HL-60/S4 treated with retinoic acid at 250 ng/mL for 4 days and 3 days (cell line): ENCODE data around the gene SLC28A3.

Experiments
- in situ Hi-C: fragments of 300-500 bp; cut with MboI; formaldehyde crosslinking; loops from 2 replicates; pipeline ENCODE4 v1.7.0; 2022; ENCODE audit warnings: low sequenced_read_pairs

SLC28A3 gene

GRCh38 chr9:84301851-84302250, 38.7 kb downstream of the SLC28A3 start:
- in situ Hi-C loops, result no loop called here

- in situ Hi-C loops, result no loop called here
Observed at GRCh38 chr9:84300271-84300670, 40.3 kb downstream of the SLC28A3 start.

GRCh38 chr9:84297162-84297821, 43.3 kb downstream of the SLC28A3 start:
- in situ Hi-C loops, result no loop called here

- in situ Hi-C loops, result no loop called here
Observed at GRCh38 chr9:84296146-84296843, 44.3 kb downstream of the SLC28A3 start.

DNA sequence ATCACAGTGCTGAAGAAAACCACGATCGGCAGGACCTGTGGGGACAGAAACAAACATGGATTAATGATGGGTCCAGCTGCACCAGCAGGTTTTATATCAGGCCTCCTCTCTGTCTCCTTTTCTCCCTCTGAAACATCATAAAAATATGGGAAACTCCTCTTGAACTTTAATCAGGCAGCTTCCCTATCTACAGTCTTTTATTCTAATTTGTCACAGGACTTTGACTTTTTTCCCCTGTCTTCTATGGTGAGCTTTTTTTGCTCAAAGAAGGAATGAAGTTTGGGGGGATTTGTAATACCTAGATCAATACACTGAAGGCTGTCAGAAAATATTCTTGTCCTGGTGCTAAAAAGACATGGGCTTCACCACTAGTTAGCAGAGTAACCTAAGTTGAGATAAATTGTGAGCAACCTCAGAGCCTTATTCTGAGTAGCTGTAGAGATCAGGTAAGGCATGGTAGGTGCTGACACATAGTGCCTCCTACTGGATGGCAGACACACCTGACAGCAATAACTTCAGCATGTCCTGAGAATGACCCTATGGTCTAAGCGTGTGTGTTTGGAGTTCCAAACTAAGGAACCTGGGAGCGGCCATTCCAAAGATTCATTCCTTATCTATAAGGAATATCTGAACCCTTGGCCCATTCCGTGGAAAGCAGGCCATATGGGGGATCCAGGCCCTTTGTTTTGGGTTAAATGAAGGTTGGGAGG, 46.2 kb downstream of the SLC28A3 start:
- in situ Hi-C loops, result no loop called here

GRCh38 chr9:84293001-84293798, 47.4 kb downstream of the SLC28A3 start:
- in situ Hi-C loops, result no loop called here

DNA sequence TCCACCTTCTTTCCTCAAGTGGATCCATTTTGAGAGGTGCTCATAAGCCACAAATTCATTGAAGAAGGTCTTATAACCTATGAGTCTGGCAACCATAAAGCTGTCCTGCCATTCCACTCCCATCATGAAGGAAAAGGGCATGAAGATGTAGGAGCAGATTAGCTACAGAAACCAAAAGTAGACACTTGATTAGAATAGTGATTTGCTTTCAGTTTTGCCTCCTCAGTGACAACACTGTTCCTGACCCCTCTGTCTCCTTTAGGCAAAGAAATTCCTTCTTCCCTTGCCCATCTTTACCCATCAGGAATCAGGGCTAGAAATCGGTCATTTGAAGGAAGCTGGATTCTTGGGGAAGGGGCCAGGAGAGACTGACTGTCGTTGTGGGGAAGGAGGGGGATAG, 55.2 kb downstream of the SLC28A3 start:
- in situ Hi-C loops, result no loop called here

DNA sequence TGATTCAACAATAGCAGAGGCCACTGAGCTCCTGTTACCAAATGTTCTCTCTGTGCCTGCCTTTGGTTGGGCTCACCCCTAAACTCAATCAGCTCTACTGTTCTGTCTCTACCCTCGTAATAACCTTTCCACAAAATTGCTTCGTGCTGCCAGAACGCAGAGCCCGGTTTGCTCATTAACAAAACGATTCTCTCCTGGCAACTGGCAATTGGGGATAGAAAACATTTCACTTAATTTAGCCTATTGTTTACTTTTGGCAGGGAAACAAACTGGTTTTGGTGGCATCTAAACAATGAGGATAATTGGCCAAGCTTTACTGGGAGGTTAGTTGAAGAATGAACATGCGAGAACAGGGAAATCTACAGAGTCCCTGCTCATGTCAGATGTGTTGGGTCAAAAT, 56.6 kb downstream of the SLC28A3 start:
- in situ Hi-C loops, result no loop called here

GRCh38 chr9:84278130-84278529, 62.4 kb downstream of the SLC28A3 start:
- in situ Hi-C loops, result no loop called here

DNA sequence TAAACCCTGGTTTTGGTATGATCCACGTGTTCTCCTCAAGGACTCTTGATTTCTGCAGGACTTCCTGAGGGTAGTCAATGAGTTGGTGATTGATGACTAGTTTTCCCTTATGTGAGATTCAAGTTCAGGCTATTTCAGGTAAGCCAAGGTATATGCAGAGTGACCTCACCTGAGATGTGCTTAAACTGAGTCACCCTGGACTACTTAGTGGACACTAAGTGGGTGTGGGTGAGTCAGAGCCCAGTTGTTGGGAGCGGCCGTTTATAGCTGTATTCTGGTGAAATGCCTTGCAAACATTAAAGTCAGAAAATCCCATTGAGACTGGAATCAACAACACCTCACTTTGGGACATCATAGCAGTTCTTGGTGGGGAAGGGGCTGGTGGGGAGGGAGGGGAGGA, 62.9 kb downstream of the SLC28A3 start:
- in situ Hi-C loops, result no loop called here

- in situ Hi-C loops, result no loop called here
Observed at GRCh38 chr9:84276741-84277140, 63.8 kb downstream of the SLC28A3 start.

GRCh38 chr9:84271921-84272556, 68.5 kb downstream of the SLC28A3 start:
- in situ Hi-C loops, result loop anchor here (25.0 kb wide), 1 partner anchor 335 kb away; no protein-coding TSS in a partner anchor

DNA sequence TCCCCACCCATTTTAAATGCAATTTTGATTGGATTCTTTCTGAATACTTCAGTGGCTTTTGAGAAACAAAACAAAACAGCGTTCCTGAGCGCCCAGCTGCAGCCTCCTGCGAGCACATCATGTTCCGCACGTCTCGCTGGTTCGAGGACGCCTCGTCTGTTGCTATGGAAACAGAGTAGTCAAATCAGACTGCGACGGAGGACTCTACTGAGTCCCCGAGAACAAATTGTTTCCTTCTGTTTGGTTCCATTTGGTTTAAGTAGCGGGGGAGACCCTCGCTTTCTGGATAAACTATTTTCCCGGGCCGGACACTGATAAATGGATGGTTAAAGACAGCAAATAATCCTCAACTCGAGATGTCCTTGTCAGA, 69.0 kb downstream of the SLC28A3 start:
- in situ Hi-C loops, result loop anchor here (25.0 kb wide), 1 partner anchor 334 kb away; no protein-coding TSS in a partner anchor

DNA sequence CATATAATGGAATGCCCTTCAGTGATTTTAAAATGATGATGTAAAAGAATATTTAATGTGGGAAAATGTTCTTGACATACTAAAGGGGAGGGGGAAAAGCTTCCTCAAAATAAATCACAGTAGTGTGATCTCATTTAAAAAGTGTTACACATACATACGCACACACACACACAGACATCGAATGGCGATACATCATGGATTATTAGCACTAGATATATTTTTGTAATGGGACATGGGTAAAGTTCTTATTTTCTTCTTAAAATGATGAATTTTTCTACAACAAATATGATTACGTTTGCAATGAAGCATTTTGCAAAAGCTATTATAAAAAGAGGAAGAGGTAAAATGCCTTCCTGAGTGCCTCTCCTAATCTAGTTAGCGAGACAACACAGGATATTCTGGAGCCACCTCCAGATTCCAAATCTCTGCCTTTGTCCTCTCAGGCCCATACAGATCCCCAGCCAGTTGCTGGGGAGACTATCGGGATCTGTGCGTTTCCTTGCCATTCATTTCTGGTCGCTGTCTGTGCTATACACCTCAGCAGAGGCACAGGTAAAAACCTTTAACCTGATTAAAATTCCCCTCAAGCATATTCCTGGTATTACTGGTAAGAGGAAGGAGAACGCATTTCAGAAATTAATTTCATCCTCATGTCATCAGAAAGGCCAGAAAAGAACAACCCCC, 69.6 kb downstream of the SLC28A3 start:
- in situ Hi-C loops, result loop anchor here (25.0 kb wide), 1 partner anchor 334 kb away; no protein-coding TSS in a partner anchor

DNA sequence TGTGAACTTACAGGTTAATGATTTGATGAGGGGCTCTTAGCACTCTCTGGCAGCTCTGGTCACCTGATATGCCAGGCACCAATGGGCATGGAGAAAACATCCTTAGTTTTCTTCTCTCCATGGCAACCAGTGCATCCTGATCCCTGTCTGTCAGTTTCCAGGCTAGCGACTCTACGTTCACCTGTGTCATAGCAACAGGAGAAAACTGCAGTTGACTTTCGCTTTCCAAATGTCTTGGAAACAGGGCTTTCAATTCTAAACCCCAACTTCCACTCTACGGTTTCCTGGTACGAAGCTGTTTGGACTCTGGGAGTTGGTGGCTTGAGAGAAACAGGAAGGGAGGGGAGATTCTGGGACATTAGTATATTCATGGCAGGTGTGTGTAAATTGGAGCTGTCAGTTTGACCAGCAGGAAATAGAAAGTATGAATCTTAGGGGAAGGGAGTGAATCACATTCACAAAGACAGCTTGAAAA, 74.4 kb downstream of the SLC28A3 start:
- in situ Hi-C loops, result loop anchor here (25.0 kb wide), 1 partner anchor 329 kb away; no protein-coding TSS in a partner anchor

DNA sequence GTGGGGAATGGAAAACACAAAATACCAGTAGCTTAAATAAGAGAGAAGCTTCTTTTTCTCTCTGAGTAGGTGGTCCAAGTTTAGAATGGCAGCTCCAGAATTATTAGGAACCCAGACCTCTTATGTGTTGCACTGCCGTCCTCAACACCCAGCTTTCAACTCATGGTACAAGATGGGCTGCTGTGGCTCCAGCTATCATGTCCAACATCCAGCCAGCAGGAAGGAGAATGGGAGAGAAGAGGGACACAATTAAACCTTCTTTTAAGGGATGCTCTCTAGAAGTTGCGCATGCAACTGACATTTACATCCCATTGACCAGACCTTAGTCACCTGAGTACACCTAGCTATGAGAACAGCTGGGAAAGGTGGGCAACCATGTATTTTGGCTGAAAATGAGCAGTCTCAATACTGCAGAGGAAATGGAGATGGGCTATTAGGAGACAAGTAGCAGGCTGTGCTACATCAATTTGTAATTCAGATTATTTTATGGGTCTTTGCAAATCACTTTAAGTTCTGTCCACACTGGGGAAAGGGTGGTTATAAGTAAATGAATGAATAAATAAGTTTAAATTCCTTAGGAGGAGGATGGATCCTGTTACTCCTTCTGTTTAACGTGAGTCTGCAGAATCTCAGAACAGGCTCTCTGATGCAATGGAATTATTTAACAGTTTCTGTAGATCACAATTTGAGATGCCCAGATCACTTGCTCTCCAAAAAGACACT, 76.1 kb downstream of the SLC28A3 start:
- in situ Hi-C loops, result loop anchor here (25.0 kb wide), 1 partner anchor 327 kb away; no protein-coding TSS in a partner anchor

DNA sequence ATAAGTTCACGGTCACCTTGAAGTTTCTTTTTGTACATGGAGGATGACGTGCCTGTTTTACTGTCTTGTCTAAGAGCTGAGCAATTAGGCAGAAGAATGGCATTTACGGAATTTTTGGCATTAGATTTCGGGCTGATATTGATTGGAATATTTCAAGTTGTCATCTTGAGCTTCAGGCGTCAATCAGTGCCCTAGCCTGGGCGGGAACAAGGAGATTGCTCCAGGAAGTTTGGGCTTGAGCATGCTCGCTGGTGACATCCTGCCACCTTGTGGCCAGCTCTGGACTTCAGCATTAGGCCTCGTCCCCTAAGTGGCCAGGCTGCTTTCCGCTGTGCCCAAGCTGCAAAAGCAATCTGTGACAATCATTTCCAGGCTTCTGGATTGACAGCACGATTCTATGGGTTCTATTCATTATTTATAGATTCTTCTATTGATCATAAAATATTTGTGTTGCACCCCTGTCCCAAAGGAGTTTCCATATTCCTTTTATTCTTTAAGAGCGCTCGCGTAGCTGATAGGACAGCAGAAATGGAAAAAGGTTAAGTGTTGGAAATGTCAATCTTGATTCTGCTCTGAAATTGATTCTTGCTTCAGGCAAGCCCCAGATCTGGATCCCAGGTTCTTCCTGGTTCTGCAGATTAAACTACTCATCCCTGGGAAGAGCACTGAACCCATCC, 79.3 kb downstream of the SLC28A3 start:
- in situ Hi-C loops, result loop anchor here (25.0 kb wide), 1 partner anchor 324 kb away; no protein-coding TSS in a partner anchor

DNA sequence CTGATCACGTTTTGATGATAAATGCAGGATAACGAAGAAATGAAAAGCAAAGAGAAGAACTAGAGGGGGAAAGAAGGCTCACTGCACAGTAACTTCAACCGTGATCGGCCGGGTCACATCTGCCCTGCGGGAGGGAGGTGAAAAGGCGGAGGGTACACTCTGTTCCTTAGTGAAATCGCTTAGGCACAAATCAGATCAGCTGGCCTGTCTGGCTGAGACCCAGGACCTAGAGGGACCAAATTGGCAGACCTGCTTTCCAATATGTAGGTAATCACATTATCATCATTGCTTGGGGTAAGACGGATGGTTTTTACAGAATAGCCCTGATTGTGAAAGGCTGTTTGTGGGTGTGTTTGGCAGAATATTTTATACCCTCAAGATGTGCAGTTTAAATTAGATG, 82.2 kb downstream of the SLC28A3 start:
- in situ Hi-C loops, result loop anchor here (25.0 kb wide), 1 partner anchor 321 kb away; no protein-coding TSS in a partner anchor
